HEK293T (cell line): ENCODE data around the gene ZNF768.

Experiments used
- CTCF ChIA-PET: fragments of 350-600 bp; formaldehyde crosslinking; extraction: SDS; loops from one replicate; lab custom pipeline; 2021; ENCODE audit warnings: antibody characterized with exemption, inconsistent platforms; lab: Yijun Ruan, JAX
- POLR2A ChIA-PET: fragments of 350-600 bp; formaldehyde crosslinking; extraction: SDS; loops from one replicate; lab custom pipeline; 2020; ENCODE audit warnings: antibody characterized with exemption, inconsistent platforms; lab: Yijun Ruan, JAX
- DNase-seq: peaks from one replicate; pipeline ENCODE4 v3.0.0; 2012; ENCODE audit warnings: mixed read lengths; ENCODE audit errors: extremely low spot score
- ARNT ChIP-seq: fragments of 450-650 bp; IDR thresholded peaks from 2 replicates; pipeline ENCODE4 v1.6.1; 2017; ENCODE audit warnings: mild to moderate bottlenecking
- BHLHE40 ChIP-seq: fragments of 450-650 bp; IDR thresholded peaks from 2 replicates; pipeline ENCODE4 v1.6.1; 2016; ENCODE audit warnings: mild to moderate bottlenecking, moderate library complexity, borderline replicate concordance
- CTBP1 ChIP-seq: fragments of 450-650 bp; IDR thresholded peaks from 2 replicates; pipeline ENCODE4 v1.6.1; 2016; ENCODE audit warnings: borderline replicate concordance
- ELF4 ChIP-seq: fragments of 450-650 bp; IDR thresholded peaks from 2 replicates; pipeline ENCODE4 v1.6.1; 2017; ENCODE audit warnings: antibody characterized with exemption
- FOXA1 ChIP-seq: fragments of 450-650 bp; IDR thresholded peaks from 2 replicates; pipeline ENCODE4 v1.6.1; 2016; ENCODE audit warnings: mild to moderate bottlenecking
- FOXK2 ChIP-seq: fragments of 450-650 bp; IDR thresholded peaks from 2 replicates; pipeline ENCODE4 v1.6.1; 2016; ENCODE audit warnings: mild to moderate bottlenecking
- FOXM1 ChIP-seq: fragments of 450-650 bp; IDR thresholded peaks from 2 replicates; pipeline ENCODE4 v1.6.1; 2017; ENCODE audit warnings: mild to moderate bottlenecking, borderline replicate concordance
- HDGF ChIP-seq: fragments of 450-650 bp; IDR thresholded peaks from 2 replicates; pipeline ENCODE4 v1.6.1; 2017; ENCODE audit warnings: antibody characterized with exemption, borderline replicate concordance
- L3MBTL2 ChIP-seq: fragments of 450-650 bp; conservative IDR thresholded peaks from 2 replicates; pipeline ENCODE4 v1.6.1; 2016; ENCODE audit warnings: mild to moderate bottlenecking
- LEF1 ChIP-seq: fragments of 450-650 bp; IDR thresholded peaks from 2 replicates; pipeline ENCODE4 v1.6.1; 2017; ENCODE audit warnings: mild to moderate bottlenecking, borderline replicate concordance
- NFRKB ChIP-seq: fragments of 450-650 bp; IDR thresholded peaks from 2 replicates; pipeline ENCODE4 v1.6.1; 2016; ENCODE audit warnings: mild to moderate bottlenecking, moderate library complexity
- SP1 ChIP-seq: fragments of 450-650 bp; IDR thresholded peaks from 2 replicates; pipeline ENCODE4 v1.6.1; 2017
- SUZ12 ChIP-seq: fragments of 450-650 bp; IDR thresholded peaks from 2 replicates; pipeline ENCODE4 v1.6.1; 2016; ENCODE audit warnings: mild to moderate bottlenecking
- TARDBP ChIP-seq: fragments of 450-650 bp; IDR thresholded peaks from 2 replicates; pipeline ENCODE4 v1.6.1; 2016
- ZNF384 ChIP-seq: fragments of 450-650 bp; IDR thresholded peaks from 2 replicates; pipeline ENCODE4 v1.6.1; 2016
- TF ChIP-seq, protein P1 (sequence below): fragments of 450-650 bp; IDR thresholded peaks from 2 replicates; pipeline ENCODE4 v1.6.1; 2016

Gene ZNF768

DNA sequence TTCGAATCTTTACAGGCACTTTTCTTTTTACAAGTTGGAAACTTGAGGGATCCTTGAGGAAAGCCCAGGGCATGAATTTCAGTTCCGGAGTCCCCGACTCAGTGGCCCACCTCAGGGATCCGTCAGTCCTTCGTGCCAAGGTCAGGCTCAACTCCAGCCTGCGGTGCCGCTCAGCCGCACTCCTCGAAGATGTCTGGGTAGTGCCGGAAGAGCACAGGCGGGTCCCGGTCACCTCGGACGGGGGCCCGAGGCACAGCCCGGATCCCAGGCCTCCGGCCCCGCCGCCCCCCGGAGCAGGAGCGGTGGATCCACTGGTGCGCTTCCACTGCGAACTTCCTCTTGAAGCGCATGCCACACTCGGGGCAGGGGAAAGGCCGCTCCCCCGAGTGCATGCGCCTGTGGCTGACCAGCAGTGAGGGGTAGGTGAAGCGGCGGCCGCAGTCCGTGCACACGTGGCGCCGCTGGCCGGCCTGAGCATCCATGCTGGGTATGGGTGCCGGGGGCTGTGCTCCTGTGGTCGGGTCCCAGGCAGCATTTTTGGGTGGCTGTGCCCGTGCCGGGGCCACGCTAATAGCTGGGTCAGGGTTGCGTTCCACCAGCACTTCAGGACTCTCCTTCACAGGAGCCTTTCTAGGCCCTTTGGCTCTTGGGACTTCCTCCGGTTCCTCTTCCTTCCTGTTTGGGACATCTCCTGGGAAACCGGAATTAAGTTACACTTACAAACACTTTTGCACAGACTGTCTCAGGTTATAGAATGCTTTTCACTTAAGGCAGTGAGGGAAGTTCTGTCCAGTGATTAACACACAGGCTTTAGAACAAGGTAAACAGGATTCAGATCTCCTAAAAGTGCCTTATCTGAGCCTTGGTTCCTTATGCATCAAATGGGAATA, 43.6 kb upstream of the ZNF768 start:
- DNase-seq: no peak
- ChIA-PET POLR2A (interaction anchor here (0.6 to 3.4 kb wide), 19 partner anchors 8 to 125 kb away, joined by 3 to 71 read pairs (median 12); partner anchors contain the start of genes FBRS, ZNF689, ZNF747 and ZNF764), CTCF (interaction anchor here (1.0 to 2.3 kb wide), 2 partner anchors 29 to 46 kb away, joined by 3 to 8 read pairs; no protein-coding TSS in a partner anchor)
- TF ChIP-seq LEF1 (no peak), BHLHE40 (no peak), SP1 (no peak), ZNF384 (no peak), HDGF (peak; percentile 33; the same call in 1 of the 2 replicates), FOXK2 (no peak), SUZ12 (no peak), FOXM1 (no peak)

DNA sequence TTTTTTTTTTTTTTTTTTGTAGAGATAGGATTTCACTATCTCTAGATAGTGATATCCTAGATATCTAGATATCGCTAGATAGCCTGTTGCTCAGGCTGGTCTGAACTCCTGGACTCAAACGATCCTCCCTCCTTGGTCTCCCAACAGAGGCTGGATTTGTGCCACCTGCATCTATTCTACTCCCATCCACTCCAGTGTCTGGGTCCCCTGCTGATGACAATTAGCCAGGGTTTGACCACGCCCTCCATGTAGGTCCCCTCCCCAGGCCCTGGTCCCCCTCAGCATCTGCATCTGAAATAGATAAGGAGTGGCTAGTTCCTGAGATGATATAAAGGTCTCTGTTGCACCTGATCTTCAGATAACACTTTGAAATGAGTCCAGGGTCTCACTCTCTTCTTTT, 42.9 kb upstream of the ZNF768 start:
- no peak for DNase-seq
- ChIA-PET CTCF (no interaction called here), POLR2A (interaction anchor here (3.2 kb wide), 1 partner anchor 11 kb away, joined by 15 read pairs; the partner anchor contains the start of gene ZNF764)
- TF ChIP-seq LEF1: no peak
- no peak for TF ChIP-seq L3MBTL2
- TF ChIP-seq ARNT: no peak
- TF ChIP-seq, protein P1, sequence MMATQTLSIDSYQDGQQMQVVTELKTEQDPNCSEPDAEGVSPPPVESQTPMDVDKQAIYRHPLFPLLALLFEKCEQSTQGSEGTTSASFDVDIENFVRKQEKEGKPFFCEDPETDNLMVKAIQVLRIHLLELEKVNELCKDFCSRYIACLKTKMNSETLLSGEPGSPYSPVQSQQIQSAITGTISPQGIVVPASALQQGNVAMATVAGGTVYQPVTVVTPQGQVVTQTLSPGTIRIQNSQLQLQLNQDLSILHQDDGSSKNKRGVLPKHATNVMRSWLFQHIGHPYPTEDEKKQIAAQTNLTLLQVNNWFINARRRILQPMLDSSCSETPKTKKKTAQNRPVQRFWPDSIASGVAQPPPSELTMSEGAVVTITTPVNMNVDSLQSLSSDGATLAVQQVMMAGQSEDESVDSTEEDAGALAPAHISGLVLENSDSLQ: no peak
- no peak for TF ChIP-seq ZNF384
- no peak for TF ChIP-seq SUZ12
- no peak for TF ChIP-seq FOXA1

DNA sequence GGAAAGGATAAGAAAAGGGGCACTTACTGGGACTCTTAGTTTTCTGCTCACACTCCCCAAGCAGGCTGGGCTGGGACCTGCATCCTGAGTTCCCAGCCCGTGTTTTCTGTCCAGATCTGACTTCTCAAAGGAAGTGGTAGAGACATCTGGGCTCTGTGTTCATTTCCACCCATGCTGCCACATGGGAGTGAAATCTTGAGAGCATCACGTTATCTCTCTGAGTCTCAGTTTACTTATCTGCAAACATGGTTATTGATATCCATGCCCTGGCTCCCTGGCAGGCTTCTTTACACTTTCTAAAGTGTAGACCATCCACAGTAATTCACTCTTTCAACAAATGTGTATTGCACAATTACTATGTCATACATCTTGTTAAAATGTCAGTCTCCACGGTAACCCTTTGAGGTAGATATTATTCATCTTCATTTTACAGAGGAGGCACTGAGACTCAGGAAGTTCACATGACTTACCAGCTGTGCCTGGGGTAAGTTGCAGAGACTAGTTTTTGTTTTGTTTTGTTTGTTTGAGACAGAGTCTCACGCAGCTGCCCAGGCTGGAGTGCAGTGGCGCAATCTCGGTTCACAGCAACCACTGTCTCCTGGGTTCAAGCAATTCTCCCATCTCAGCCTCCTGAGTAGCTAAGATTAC, 41.7 kb upstream of the ZNF768 start:
- DNase-seq: no peak
- POLR2A ChIA-PET: interaction anchor here (1.0 to 3.2 kb wide), 3 partner anchors 10 to 42 kb away, joined by 3 to 15 read pairs (median 3); partner anchors contain the start of genes ZNF689 and ZNF764
- TF ChIP-seq, protein P1: peak; percentile 92
- TF ChIP-seq TARDBP (no peak), FOXA1 (no peak)
- CTCF ChIA-PET: interaction anchor here (0.6 to 1.1 kb wide), 3 partner anchors 10 to 719 kb away, joined by 5 to 6 read pairs (median 5); partner anchors contain the start of gene ZNF764

DNA sequence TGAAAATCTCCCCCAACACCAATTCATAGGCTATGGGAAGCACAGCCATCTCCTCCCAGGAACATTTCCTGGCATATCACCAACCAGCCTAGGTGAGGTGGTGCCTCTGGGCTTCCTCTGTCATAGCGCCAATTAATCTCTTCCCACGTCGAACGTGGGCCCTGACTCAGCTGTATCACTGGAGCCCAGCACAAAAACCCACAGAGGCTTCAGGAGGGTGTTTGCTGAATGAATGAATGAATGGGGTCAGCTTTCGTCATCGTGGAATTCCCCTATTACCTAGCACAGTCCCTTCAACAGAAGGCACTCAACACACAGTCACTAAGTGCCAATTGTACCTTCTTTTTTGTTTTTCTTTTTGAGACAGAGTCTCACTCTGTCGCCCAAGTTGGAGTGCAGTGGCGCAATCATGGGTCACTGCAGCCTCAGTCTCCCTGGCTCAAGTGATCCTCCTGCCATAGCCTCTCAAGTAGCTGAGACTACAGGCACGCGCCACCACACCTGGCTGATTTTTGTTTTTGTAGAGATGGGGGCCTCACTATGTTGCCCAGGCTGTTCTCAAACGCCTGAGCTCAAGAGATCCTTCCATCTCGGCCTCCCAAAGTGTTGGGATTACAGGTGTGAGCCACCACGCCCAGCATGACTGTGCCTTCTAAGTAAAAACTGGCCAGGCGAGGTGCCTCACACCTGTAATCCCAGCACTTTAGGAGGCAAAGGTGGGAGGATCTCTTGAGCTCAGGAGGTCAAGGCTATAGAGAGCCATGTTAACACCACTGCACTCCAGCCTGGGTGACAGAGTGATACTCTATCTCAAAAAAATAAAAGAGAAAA, 41.0 kb upstream of the ZNF768 start:
- POLR2A ChIA-PET: interaction anchor here (1.0 to 3.2 kb wide), 2 partner anchors 9 to 10 kb away, joined by 3 to 15 read pairs; partner anchors contain the start of gene ZNF764
- CTCF ChIA-PET: no interaction called here
- no peak for DNase-seq

DNA sequence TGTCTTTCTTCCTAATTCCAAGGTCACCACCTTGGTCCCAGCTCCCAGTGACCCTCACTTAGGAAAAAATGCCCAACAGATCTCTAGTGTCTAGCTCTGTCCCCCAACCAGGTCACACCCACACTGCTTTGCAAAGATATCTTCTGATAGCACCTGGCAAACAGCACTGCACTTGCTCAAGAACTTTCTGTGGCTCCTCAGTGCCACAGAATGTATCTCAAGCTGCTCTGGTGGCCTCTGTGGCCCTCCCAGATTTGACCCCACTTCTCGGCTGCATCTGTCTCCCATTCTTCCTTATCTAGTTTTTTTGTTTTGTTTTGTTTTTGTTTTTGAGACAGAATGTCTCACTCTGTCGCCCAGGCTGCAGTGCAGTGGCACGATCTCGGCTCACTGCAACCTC, 40.2 kb upstream of the ZNF768 start:
- TF ChIP-seq FOXM1 (no peak), BHLHE40 (no peak), FOXK2 (no peak), ELF4 (no peak), ZNF384 (no peak), TARDBP (no peak), ARNT (no peak), CTBP1 (no peak), LEF1 (no peak), SP1 (no peak), L3MBTL2 (no peak), NFRKB (no peak), SUZ12 (no peak)
- TF ChIP-seq, protein P1: no peak
- ChIA-PET CTCF (interaction anchor here (0.6 to 2.5 kb wide), 2 partner anchors 49 to 128 kb away, joined by 4 to 8 read pairs; no protein-coding TSS in a partner anchor), POLR2A (interaction anchor here (0.8 to 3.2 kb wide), 5 partner anchors 8 to 84 kb away, joined by 3 to 15 read pairs (median 4); partner anchors contain the start of genes PRR14 and ZNF764)
- DNase-seq: no peak

More for the DNA sequence above, 41.0 kb upstream of the ZNF768 start:
- no peak for TF ChIP-seq FOXM1
- TF ChIP-seq, protein P1: no peak
- no peak for TF ChIP-seq LEF1
- TF ChIP-seq TARDBP: no peak
- TF ChIP-seq HDGF: no peak
- no peak for TF ChIP-seq CTBP1
- TF ChIP-seq L3MBTL2: no peak
- no peak for TF ChIP-seq ELF4
- no peak for TF ChIP-seq FOXA1
- TF ChIP-seq SP1: no peak
- no peak for TF ChIP-seq BHLHE40
- no peak for TF ChIP-seq NFRKB
- no peak for TF ChIP-seq ARNT
- TF ChIP-seq ZNF384: no peak
- TF ChIP-seq FOXK2: no peak
- TF ChIP-seq SUZ12: no peak
